Stomach (tissue), 4 donors: Measurements from ENCODE around the gene ENDOG.

Experiments used
- CTCF ChIP-seq, 7 experiments: fragments of 450-650 bp in 4 of 7; fragments of 200-600 bp in 3 of 7; sonication (generic) in 3 of 7; IDR thresholded peaks; one replicate each; pipeline ENCODE4 v1.5.1; 2016 to 2019; ENCODE audit warnings: antibody characterized with exemption in 7 of 7, control low read depth in 2 of 7, mild to moderate bottlenecking in 1 of 7
- EP300 ChIP-seq: sonication (generic); formaldehyde crosslinking; IDR thresholded peaks from one replicate; pipeline ENCODE4 v1.6.1; 2017; ENCODE audit warnings: antibody characterized with exemption
- POLR2A ChIP-seq, 4 donors: fragments of 450-650 bp; IDR thresholded peaks; one replicate each; pipeline ENCODE4 v1.6.1; 2016; ENCODE audit warnings: antibody characterized with exemption in 4 of 4, control low read depth in 2 of 4, mild to moderate bottlenecking in 1 of 4, moderate library complexity in 1 of 4
- POLR2AphosphoS5 ChIP-seq, 3 donors: sonication (generic); formaldehyde crosslinking; IDR thresholded peaks; one replicate each; pipeline ENCODE4 v1.6.1; 2016; ENCODE audit warnings: antibody characterized with exemption in 3 of 3

DNA sequence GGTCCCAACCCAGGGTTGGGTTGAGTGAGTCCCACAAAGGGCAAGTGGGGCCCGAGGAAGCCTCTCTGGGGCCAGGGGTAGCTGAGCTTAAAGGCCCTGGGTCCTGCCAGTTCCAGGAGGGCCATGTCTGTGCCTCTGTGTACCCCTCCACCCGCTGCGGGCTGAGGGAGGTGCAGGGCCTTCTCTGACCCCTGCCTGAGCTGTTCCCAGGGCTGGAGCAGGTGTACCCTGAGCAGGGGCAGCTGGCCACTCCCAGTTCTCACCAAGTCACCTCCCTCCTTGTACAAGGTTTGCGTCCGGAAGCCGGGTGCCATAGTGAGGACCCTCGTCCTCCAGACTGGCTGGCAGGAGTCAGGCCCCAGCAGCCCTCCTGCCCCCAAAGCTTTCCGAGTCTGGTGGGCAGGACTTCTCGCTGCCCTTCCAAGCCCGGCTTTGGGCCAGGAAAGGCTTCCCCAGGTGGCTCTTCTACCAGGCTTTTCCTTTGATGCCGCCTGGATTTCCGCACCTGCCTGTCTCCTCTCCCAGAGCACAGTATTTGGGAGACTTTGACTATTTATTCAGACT is 9.2 kb upstream of the ENDOG start:
- no peak for TF ChIP-seq CTCF (IDR thresholded peaks at IDR 0.05)
- no peak for TF ChIP-seq EP300
- TF ChIP-seq POLR2A (IDR thresholded peaks at IDR 0.05), result no peak
- TF ChIP-seq POLR2AphosphoS5 (IDR thresholded peaks at IDR 0.05), result no peak
